Naive thymus-derived CD8-positive, alpha-beta T cell (primary cell): ENCODE measurements around the gene CCDC137. TPM values are rescaled to one million over a fixed set of nuclear protein-coding genes. Genes with fewer than 3 reads are reported as not detected.

Source experiments
- ATAC-seq, 2 donors: fragments of 150-1000 bp; cut with Tn5 transposase in 1 of 2; sonication (Bioruptor Pico), chemical (Tn5 transposase) in 1 of 2; 1 replicate in 1 of 2; 2 replicates in 1 of 2; pipeline ENCODE4 v1.10.0; 2021; ENCODE audit warnings: mild to moderate bottlenecking in 2 of 2, moderate library complexity in 2 of 2
- POLR2A ChIA-PET: fragments of 350-600 bp; sonication (Branson Sonifier 250); formaldehyde crosslinking; loops from one replicate; lab custom pipeline; 2021; ENCODE audit warnings: antibody characterized with exemption; lab: Charles Lee
- DNase-seq, 10 donors: peaks; one replicate each; pipeline versions ENCODE4 v3.0.0 to v3.0.0-alpha.2; 2020 to 2022
- H3K27ac Mint-ChIP-seq, 10 donors: one replicate each; pipeline ENCODE4 v1.8.0; 2020 to 2022; ENCODE audit warnings: mild to moderate bottlenecking in 10 of 10, mixed read lengths in 10 of 10, moderate library complexity in 4 of 10, inconsistent platforms in 1 of 10
- H3K27me3 Mint-ChIP-seq, 5 donors: one replicate each; pipeline ENCODE4 v1.8.0; 2021 to 2022; ENCODE audit warnings: mixed read lengths in 5 of 5
- H3K36me3 Mint-ChIP-seq, 3 donors: one replicate each; pipeline ENCODE4 v1.8.0; 2020 to 2022; ENCODE audit warnings: mixed read lengths in 3 of 3, mild to moderate bottlenecking in 2 of 3, inconsistent platforms in 1 of 3
- H3K4me1 Mint-ChIP-seq, 4 donors: one replicate each; pipeline ENCODE4 v1.8.0; 2021 to 2022; ENCODE audit warnings: mixed read lengths in 4 of 4
- H3K4me3 Mint-ChIP-seq, 10 donors: one replicate each; pipeline ENCODE4 v1.8.0; 2020 to 2022; ENCODE audit warnings: mild to moderate bottlenecking in 10 of 10, mixed read lengths in 10 of 10, moderate library complexity in 6 of 10, inconsistent platforms in 1 of 10
- H3K9me3 Mint-ChIP-seq, 9 donors: one replicate each; pipeline ENCODE4 v1.8.0; 2020 to 2022; ENCODE audit warnings: mixed read lengths in 9 of 9, mild to moderate bottlenecking in 3 of 9, inconsistent platforms in 1 of 9, moderate library complexity in 1 of 9
- polyA plus RNA-seq, 3 donors: library from polyadenylated mRNA; unstranded; fragments of 300-500 nt; fragmentation: Illumina TruSeq; gene quantifications; one replicate each; pipeline ENCODE4 v1.2.3, GENCODE V29; 2021
- total RNA-seq, 8 experiments: library from RNA in 2 of 8; stranded (reverse) in 2 of 8; gene quantifications; one replicate each; pipeline ENCODE4 v1.2.3 and lab custom pipeline; 2021 to 2026

Gene CCDC137
- total and polyA plus RNA-seq, 5 experiments from 2014 or later: 11.0 to 30.2 (median 23.5) TPM

GRCh38 chr17:81685108-81685507 lies 18.6 kb downstream of the CCDC137 start:
- peaks cover 0 to 33% (median 0%) of the 10 kb centered on the region in 3 donors for H3K36me3 Mint-ChIP-seq
- H3K27me3 Mint-ChIP-seq: no peaks in the 10 kb centered on the region
- H3K9me3 Mint-ChIP-seq: peaks cover 0 to 2% (median 0%) of the 10 kb centered on the region in 9 donors
- H3K27ac Mint-ChIP-seq: peak overlapping the region in 9 of 10 donors; percentile 25 to 88 (median 84)
- no peak for ATAC-seq
- POLR2A ChIA-PET: interaction anchor here (4.1 to 5.8 kb wide), 3 partner anchors 11 to 19 kb away, joined by 20 to 80 read pairs (median 75); partner anchors contain the start of genes CCDC137, MRPL12 and OXLD1
- peak overlapping the region; percentile 76 to 91 (median 83) for H3K4me3 Mint-ChIP-seq
- DNase-seq: no peak
- H3K4me1 Mint-ChIP-seq: peaks cover 18 to 59% (median 38%) of the 10 kb centered on the region in 4 donors

DNA sequence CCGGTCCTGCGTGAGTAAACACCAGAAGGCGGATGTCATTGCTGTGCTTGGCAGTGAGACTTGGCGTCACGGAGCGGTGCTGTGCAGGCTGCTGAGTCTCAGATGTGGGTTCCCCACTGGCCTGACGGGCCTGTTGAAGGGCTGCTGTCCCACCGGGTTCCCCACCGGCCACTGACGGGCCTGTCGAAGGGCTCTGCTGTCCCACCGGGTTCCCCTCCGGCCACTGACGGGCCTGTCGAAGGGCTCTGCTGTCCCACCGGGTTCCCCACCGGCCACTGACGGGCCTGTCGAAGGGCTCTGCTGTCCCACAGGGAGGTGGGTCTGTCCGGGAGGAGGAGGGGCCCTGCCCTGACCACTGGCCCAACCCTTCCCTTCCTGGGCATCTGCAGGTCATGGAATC lies 20.1 kb downstream of the CCDC137 start:
- ATAC-seq (no peak), DNase-seq (no peak)
- POLR2A ChIA-PET: interaction anchor here (5.6 to 5.8 kb wide), 2 partner anchors 16 to 21 kb away, joined by 75 to 80 read pairs; partner anchors contain the start of genes CCDC137, MRPL12 and OXLD1
- H3K9me3 Mint-ChIP-seq: peaks cover 0 to 2% (median 0%) of the 10 kb centered on the region in 9 donors
- H3K27me3 Mint-ChIP-seq: no peaks in the 10 kb centered on the region
- peaks cover 21 to 56% (median 38%) of the 10 kb centered on the region in 4 donors for H3K4me1 Mint-ChIP-seq
- H3K36me3 Mint-ChIP-seq: peaks cover 0 to 42% (median 0%) of the 10 kb centered on the region in 3 donors
- H3K27ac Mint-ChIP-seq: peak overlapping the region in 2 of 10 donors; percentile 79 to 88
- H3K4me3 Mint-ChIP-seq: peak overlapping the region in 2 of 10 donors; percentile 29 to 84

DNA sequence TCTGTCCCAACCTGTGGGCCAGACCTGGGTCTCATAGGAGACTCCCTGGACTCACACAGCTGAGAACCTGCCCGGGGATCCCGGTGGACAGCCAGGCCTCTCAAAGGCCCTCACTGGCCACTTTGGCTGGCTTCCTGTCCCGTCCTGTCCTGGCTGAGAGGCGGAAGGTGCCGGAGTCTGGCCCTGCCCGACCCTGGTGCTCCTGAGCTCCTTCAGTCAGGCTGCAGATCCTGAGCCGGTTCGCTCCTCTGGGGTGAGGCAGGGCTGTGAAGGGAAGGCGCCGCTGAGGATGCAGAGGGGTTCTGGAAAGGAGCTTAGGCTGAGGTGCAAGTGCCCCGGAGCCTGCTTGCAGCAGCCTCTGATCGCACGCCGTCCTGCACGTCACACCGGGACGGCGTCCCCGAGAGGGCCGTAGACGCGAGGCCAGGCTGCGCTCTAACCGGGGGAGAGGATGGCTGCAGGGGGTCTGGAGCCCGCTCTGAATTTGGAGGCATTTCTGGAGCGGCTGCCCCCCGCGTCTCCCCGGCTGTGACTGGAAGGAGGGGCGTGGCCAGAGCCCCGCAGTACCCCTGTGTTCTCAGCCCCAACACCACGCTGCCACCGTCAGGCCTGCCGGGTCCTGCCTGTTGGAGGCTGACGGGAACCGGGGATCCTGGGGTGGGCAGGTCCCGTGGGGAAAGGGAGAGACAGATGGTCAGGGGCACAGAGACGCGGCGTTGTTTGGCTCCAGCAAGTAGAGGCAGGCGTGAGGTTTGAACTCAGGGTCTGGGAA lies 21.4 kb downstream of the CCDC137 start:
- ATAC-seq (no peak), DNase-seq (no peak)
- Mint-ChIP-seq H3K27me3 (no peaks in the 10 kb centered on the region), H3K4me1 (peaks cover 21 to 44% (median 29%) of the 10 kb centered on the region in 4 donors), H3K27ac (peak overlapping the region in 3 of 10 donors; percentile 28 to 91 (median 85)), H3K9me3 (peaks cover 0 to 2% (median 0%) of the 10 kb centered on the region in 9 donors), H3K4me3 (peak overlapping the region in 2 of 10 donors; percentile 7 to 43), H3K36me3 (peaks cover 0 to 47% (median 0%) of the 10 kb centered on the region in 3 donors)
- POLR2A ChIA-PET: interaction anchor here (0.8 to 5.8 kb wide), 2 partner anchors 15 to 23 kb away, joined by 3 to 75 read pairs; partner anchors contain the start of gene MRPL12

DNA sequence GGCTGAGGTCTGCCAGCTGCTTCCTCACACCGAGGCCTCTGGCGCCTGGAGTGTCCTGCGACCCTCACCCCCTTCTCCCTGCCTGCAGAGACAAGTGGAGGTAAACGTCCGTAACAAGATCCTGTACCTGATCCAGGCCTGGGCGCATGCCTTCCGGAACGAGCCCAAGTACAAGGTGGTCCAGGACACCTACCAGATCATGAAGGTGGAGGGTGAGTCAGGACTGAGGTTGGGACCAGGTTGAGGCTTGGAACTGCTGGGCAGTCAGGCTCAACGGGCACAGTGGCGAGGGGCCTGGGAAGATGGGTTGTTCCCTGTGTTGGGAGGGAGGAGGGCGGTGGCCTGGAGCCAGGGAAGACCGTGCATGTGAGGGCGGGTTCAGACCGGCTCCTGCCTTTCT lies 22.1 kb downstream of the CCDC137 start:
- DNase-seq (no peak), ATAC-seq (no peak)
- H3K9me3 Mint-ChIP-seq: peaks cover 0 to 2% (median 0%) of the 10 kb centered on the region in 9 donors
- POLR2A ChIA-PET: no interaction called here
- H3K27me3 Mint-ChIP-seq: no peaks in the 10 kb centered on the region
- H3K4me1 Mint-ChIP-seq: peaks cover 20 to 42% (median 27%) of the 10 kb centered on the region in 4 donors
- H3K27ac Mint-ChIP-seq: peak overlapping the region in 1 of 10 donors; percentile 75
- H3K4me3 Mint-ChIP-seq: no peak overlapping the region
- H3K36me3 Mint-ChIP-seq: peaks cover 0 to 47% (median 0%) of the 10 kb centered on the region in 3 donors

- H3K4me1 Mint-ChIP-seq: peaks cover 11 to 32% (median 17%) of the 10 kb centered on the region in 4 donors
- no peak overlapping the region for H3K4me3 Mint-ChIP-seq
- H3K36me3 Mint-ChIP-seq: peaks cover 0 to 54% (median 0%) of the 10 kb centered on the region in 3 donors
- POLR2A ChIA-PET: interaction anchor here (0.7 to 0.8 kb wide), 2 partner anchors 12 to 169 kb away, joined by 3 read pairs; no protein-coding TSS in a partner anchor
- no peaks in the 10 kb centered on the region for H3K27me3 Mint-ChIP-seq
- H3K27ac Mint-ChIP-seq: peak overlapping the region in 2 of 10 donors; percentile 28 to 77
- ATAC-seq (no peak), DNase-seq (no peak)
- H3K9me3 Mint-ChIP-seq: no peaks in the 10 kb centered on the region
Observed at GRCh38 chr17:81690066-81690465, 23.5 kb downstream of the CCDC137 start.

GRCh38 chr17:81690549-81690948 lies 24.0 kb downstream of the CCDC137 start:
- Mint-ChIP-seq H3K36me3 (peaks cover 0 to 54% (median 0%) of the 10 kb centered on the region in 3 donors), H3K9me3 (no peaks in the 10 kb centered on the region), H3K4me3 (no peak overlapping the region), H3K4me1 (peaks cover 7 to 28% (median 17%) of the 10 kb centered on the region in 4 donors), H3K27ac (no peak overlapping the region), H3K27me3 (no peaks in the 10 kb centered on the region)
- POLR2A ChIA-PET: interaction anchor here (0.8 kb wide), 1 partner anchor 12 kb away, joined by 3 read pairs; no protein-coding TSS in a partner anchor
- ATAC-seq (no peak), DNase-seq (no peak)

DNA sequence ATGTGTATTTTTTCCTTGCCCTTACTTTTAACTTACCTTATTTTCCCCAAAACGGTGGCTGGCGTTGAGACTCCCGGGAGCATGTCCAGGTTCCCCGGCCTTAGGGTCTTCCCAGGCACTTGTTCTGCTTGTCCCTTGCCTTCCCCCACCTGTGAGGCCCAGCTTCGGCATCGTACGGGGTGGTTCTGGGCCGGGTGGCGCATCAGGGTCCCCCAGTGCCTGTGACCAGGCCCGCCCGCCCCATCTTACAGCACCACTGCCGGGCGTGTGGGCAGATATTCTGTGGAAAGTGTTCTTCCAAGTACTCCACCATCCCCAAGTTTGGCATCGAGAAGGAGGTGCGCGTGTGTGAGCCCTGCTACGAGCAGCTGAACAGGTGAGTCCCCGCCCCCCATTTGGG lies 24.7 kb downstream of the CCDC137 start:
- DNase-seq (no peak), ATAC-seq (no peak)
- H3K27me3 Mint-ChIP-seq: no peaks in the 10 kb centered on the region
- H3K4me1 Mint-ChIP-seq: peaks cover 2 to 21% (median 17%) of the 10 kb centered on the region in 4 donors
- H3K36me3 Mint-ChIP-seq: peaks cover 0 to 51% (median 0%) of the 10 kb centered on the region in 3 donors
- H3K9me3 Mint-ChIP-seq: no peaks in the 10 kb centered on the region
- peak overlapping the region in 1 of 10 donors; percentile 31 for H3K27ac Mint-ChIP-seq
- POLR2A ChIA-PET: interaction anchor here (1.8 kb wide), 1 partner anchor 8 kb away, joined by 5 read pairs; the partner anchor contains the start of genes ARL16 and HGS
- no peak overlapping the region for H3K4me3 Mint-ChIP-seq

DNA sequence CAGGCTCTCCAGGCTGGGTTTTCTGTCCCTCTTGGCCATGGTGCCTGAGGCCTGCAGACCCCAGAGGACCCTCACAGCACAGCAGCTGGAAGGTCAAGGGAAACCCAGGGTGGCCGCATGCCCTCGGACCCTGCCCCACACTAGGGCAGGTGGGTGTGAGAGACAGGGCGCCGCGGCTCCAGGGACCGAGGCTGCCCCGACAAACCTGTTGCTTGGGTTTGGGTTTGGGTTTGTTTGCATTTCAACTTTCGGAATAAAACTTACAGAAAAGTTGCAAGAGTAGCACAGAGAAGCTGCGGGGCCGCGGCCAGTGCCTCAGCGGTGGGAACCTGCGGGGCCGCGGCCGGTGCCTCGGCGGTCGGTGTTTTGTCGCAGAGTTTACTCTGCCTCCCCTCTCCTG lies 25.1 kb downstream of the CCDC137 start:
- Mint-ChIP-seq H3K4me1 (peaks cover 0 to 21% (median 16%) of the 10 kb centered on the region in 4 donors), H3K36me3 (peaks cover 0 to 49% (median 0%) of the 10 kb centered on the region in 3 donors), H3K27me3 (no peaks in the 10 kb centered on the region), H3K4me3 (no peak overlapping the region), H3K27ac (no peak overlapping the region), H3K9me3 (no peaks in the 10 kb centered on the region)
- ATAC-seq (no peak), DNase-seq (no peak)
- POLR2A ChIA-PET: interaction anchor here (0.6 to 2.4 kb wide), 3 partner anchors 9 to 57 kb away, joined by 5 read pairs; partner anchors contain the start of genes ARL16 and HGS

- no peak overlapping the region for H3K27ac Mint-ChIP-seq
- H3K36me3 Mint-ChIP-seq: peaks cover 0 to 58% (median 7%) of the 10 kb centered on the region in 3 donors
- peaks cover 0 to 14% (median 9%) of the 10 kb centered on the region in 4 donors for H3K4me1 Mint-ChIP-seq
- DNase-seq (no peak), ATAC-seq (no peak)
- H3K4me3 Mint-ChIP-seq: no peak overlapping the region
- H3K27me3 Mint-ChIP-seq: no peaks in the 10 kb centered on the region
- H3K9me3 Mint-ChIP-seq: no peaks in the 10 kb centered on the region
- POLR2A ChIA-PET: interaction anchor here (1.0 to 2.4 kb wide), 2 partner anchors 9 to 47 kb away, joined by 3 to 5 read pairs; no protein-coding TSS in a partner anchor
Observed at GRCh38 chr17:81693509-81694210, 27.1 kb downstream of the CCDC137 start.

- H3K27me3 Mint-ChIP-seq: no peaks in the 10 kb centered on the region
- H3K4me3 Mint-ChIP-seq: no peak overlapping the region
- ATAC-seq: no peak
- no peak for DNase-seq
- POLR2A ChIA-PET: interaction anchor here (3.9 kb wide), 1 partner anchor 11 kb away, joined by 20 read pairs; the partner anchor contains the start of genes ARL16 and HGS
- no peak overlapping the region for H3K27ac Mint-ChIP-seq
- H3K36me3 Mint-ChIP-seq: peaks cover 0 to 54% (median 7%) of the 10 kb centered on the region in 3 donors
- peaks cover 0 to 7% (median 3%) of the 10 kb centered on the region in 4 donors for H3K4me1 Mint-ChIP-seq
- H3K9me3 Mint-ChIP-seq: no peaks in the 10 kb centered on the region
Observed at GRCh38 chr17:81694810-81695209, 28.3 kb downstream of the CCDC137 start.

- Mint-ChIP-seq H3K4me3 (no peak overlapping the region), H3K27me3 (no peaks in the 10 kb centered on the region), H3K27ac (no peak overlapping the region), H3K9me3 (no peaks in the 10 kb centered on the region), H3K36me3 (peaks cover 0 to 51% (median 7%) of the 10 kb centered on the region in 3 donors), H3K4me1 (peaks cover 0 to 4% (median 1%) of the 10 kb centered on the region in 4 donors)
- no peak for DNase-seq
- POLR2A ChIA-PET: interaction anchor here (3.9 kb wide), 1 partner anchor 11 kb away, joined by 20 read pairs; the partner anchor contains the start of genes ARL16 and HGS
- no peak for ATAC-seq
Observed at GRCh38 chr17:81695211-81695610, 28.7 kb downstream of the CCDC137 start.

DNA sequence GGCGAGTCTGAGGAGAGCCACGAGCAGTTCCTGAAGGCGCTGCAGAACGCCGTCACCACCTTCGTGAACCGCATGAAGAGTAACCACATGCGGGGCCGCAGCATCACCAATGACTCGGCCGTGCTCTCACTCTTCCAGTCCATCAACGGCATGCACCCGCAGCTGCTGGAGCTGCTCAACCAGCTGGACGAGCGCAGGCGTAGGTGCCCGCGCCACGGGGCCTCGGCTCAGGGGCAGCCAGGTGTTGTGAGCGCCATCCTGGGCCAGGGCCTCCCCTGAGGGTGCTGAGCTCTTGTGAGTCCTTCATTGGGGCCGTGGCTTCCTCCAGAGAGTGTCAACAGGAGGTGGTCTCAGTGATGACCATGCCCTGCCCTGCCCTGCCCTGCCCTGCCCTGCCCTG lies 29.3 kb downstream of the CCDC137 start:
- Mint-ChIP-seq H3K27ac (no peak overlapping the region), H3K36me3 (peaks cover 0 to 53% (median 7%) of the 10 kb centered on the region in 3 donors), H3K27me3 (no peaks in the 10 kb centered on the region), H3K4me3 (no peak overlapping the region), H3K9me3 (no peaks in the 10 kb centered on the region), H3K4me1 (peaks cover 2 to 7% (median 3%) of the 10 kb centered on the region in 4 donors)
- POLR2A ChIA-PET: interaction anchor here (3.9 kb wide), 1 partner anchor 12 kb away, joined by 20 read pairs; the partner anchor contains the start of genes ARL16 and HGS
- ATAC-seq (no peak), DNase-seq (no peak)
